GM18511 (cell line): ENCODE data around the gene PLXNB2.
A peak's percentile ranks its signal among the peaks of the same experiment; 100 is the strongest.

Experiments
- ATAC-seq: cut with Tn5 transposase; IDR thresholded peaks from one replicate; pipeline ENCODE4 v1.9.1; 2021; ENCODE audit warnings: mild to moderate bottlenecking, moderate library complexity; ENCODE audit not compliant: unreplicated experiment

Gene PLXNB2

GRCh38 chr22:50253046-50253915 lies 54.2 kb downstream of the PLXNB2 start:
- ATAC-seq, result no peak

- no peak for ATAC-seq
These were observed 55.1 kb downstream of the PLXNB2 start for GRCh38 chr22:50252082-50253045.

- no peak for ATAC-seq
These were observed 55.9 kb downstream of the PLXNB2 start for GRCh38 chr22:50251477-50252081.

GRCh38 chr22:50250555-50251476 lies 56.6 kb downstream of the PLXNB2 start, which contains the start of gene HDAC10:
Gene HDAC10 (minus strand): TSS chr22:50251265. CDS start chr22:50251032, 233 bp downstream.
- peak; percentile 69 for ATAC-seq

- no peak for ATAC-seq
These were observed 57.2 kb downstream of the PLXNB2 start for GRCh38 chr22:50250249-50250554.

GRCh38 chr22:50249341-50250248 lies 57.9 kb downstream of the PLXNB2 start:
- no peak for ATAC-seq

- no peak for ATAC-seq
These were observed 59.0 kb downstream of the PLXNB2 start for GRCh38 chr22:50248196-50249081.

GRCh38 chr22:50247748-50248147 lies 59.7 kb downstream of the PLXNB2 start:
- no peak for ATAC-seq

GRCh38 chr22:50246242-50247175 lies 60.9 kb downstream of the PLXNB2 start:
- no peak for ATAC-seq

- peak; percentile 6 for ATAC-seq
These were observed 62.0 kb downstream of the PLXNB2 start for GRCh38 chr22:50245214-50246072.

- peak; percentile 84 for ATAC-seq
These were observed 62.8 kb downstream of the PLXNB2 start, which contains the start of gene TUBGCP6 for GRCh38 chr22:50244420-50245213. Gene TUBGCP6 (minus strand): TSS chr22:50245023. CDS start chr22:50244459, 564 bp downstream.

GRCh38 chr22:50243685-50244419 lies 63.6 kb downstream of the PLXNB2 start:
- no peak for ATAC-seq

- no peak for ATAC-seq
These were observed 65.0 kb downstream of the PLXNB2 start for GRCh38 chr22:50242406-50242949.

GRCh38 chr22:50238755-50239154 lies 68.7 kb downstream of the PLXNB2 start:
- ATAC-seq, result no peak
